H9 (cell line): ENCODE results near the gene TCEAL1. TPM values are rescaled to one million over a fixed set of nuclear protein-coding genes. Genes with fewer than 3 reads are reported as not detected.
A peak's percentile ranks its signal among the peaks of the same experiment; 100 is the strongest.

Experiments
- DNase-seq: peaks from one replicate; pipeline ENCODE4 v3.0.0-alpha.2; 2017
- H2AFZ ChIP-seq: one replicate; pipeline ENCODE4 v1.6.1; 2013; ENCODE audit warnings: mild to moderate bottlenecking, low read length, control low read depth, moderate library complexity
- H2AK5ac ChIP-seq: 2 replicates; pipeline ENCODE4 v1.6.1; 2013; ENCODE audit warnings: low read length, control low read depth, mixed read lengths; ENCODE audit not compliant: insufficient read length
- H2BK120ac ChIP-seq: one replicate; pipeline ENCODE4 v1.6.1; 2013; ENCODE audit warnings: low read depth, mild to moderate bottlenecking, low read length, control low read depth, inconsistent platforms; ENCODE audit not compliant: poor library complexity, severe bottlenecking
- H2BK12ac ChIP-seq: 2 replicates; pipeline ENCODE4 v1.6.1; 2013; ENCODE audit warnings: low read length, control low read depth, mixed read lengths, low read depth; ENCODE audit not compliant: insufficient read length
- H2BK15ac ChIP-seq: 2 replicates; pipeline ENCODE4 v1.6.1; 2013; ENCODE audit warnings: low read depth, low read length, control low read depth
- H2BK20ac ChIP-seq: one replicate; pipeline ENCODE4 v1.6.1; 2013; ENCODE audit warnings: low read depth, mild to moderate bottlenecking, low read length, control low read depth, inconsistent platforms; ENCODE audit not compliant: poor library complexity, severe bottlenecking
- H2BK5ac ChIP-seq: 2 replicates; pipeline ENCODE4 v1.6.1; 2013; ENCODE audit warnings: low read length, control low read depth, mixed read lengths; ENCODE audit not compliant: insufficient read length
- H3K14ac ChIP-seq: 2 replicates; pipeline ENCODE4 v1.6.1; 2013; ENCODE audit warnings: low read length, control low read depth; ENCODE audit not compliant: insufficient read depth
- H3K18ac ChIP-seq: 2 replicates; pipeline ENCODE4 v1.6.1; 2013; ENCODE audit warnings: low read depth, mild to moderate bottlenecking, mixed read lengths, low read length, control low read depth; ENCODE audit not compliant: insufficient read length
- H3K23ac ChIP-seq: 2 replicates; pipeline ENCODE4 v1.6.1; 2013; ENCODE audit warnings: low read length, control low read depth, mixed read lengths, low read depth; ENCODE audit not compliant: insufficient read length
- H3K23me2 ChIP-seq: 2 replicates; pipeline ENCODE4 v1.6.1; 2013; ENCODE audit warnings: low read depth, mild to moderate bottlenecking, mixed read lengths, low read length, control low read depth; ENCODE audit not compliant: insufficient read length, poor library complexity, severe bottlenecking
- H3K27ac ChIP-seq: 2 replicates; pipeline ENCODE4 v1.5.1; 2013; ENCODE audit warnings: low read length, control low read depth, mixed read lengths, low read depth; ENCODE audit not compliant: insufficient read length
- H3K27me3 ChIP-seq: 2 replicates; pipeline ENCODE4 v1.6.1; 2013; ENCODE audit warnings: low read length, control low read depth, inconsistent platforms; ENCODE audit not compliant: insufficient read depth
- H3K4ac ChIP-seq: 2 replicates; pipeline ENCODE4 v1.6.1; 2013; ENCODE audit warnings: low read depth, mild to moderate bottlenecking, control low read depth, inconsistent platforms, low read length, moderate library complexity
- H3K4me1 ChIP-seq: 2 replicates; pipeline ENCODE4 v1.6.1; 2013; ENCODE audit warnings: low read length, control low read depth, inconsistent platforms; ENCODE audit not compliant: insufficient read depth
- H3K4me2 ChIP-seq: 2 replicates; pipeline ENCODE4 v1.6.1; 2013; ENCODE audit warnings: low read length, control low read depth, mixed read lengths; ENCODE audit not compliant: insufficient read length, insufficient read depth
- H3K56ac ChIP-seq: 2 replicates; pipeline ENCODE4 v1.6.1; 2013; ENCODE audit warnings: low read depth, mild to moderate bottlenecking, mixed read lengths, low read length, control low read depth; ENCODE audit not compliant: insufficient read length
- H3K79me1 ChIP-seq: 2 replicates; pipeline ENCODE4 v1.6.1; 2013; ENCODE audit warnings: low read depth, mild to moderate bottlenecking, moderate library complexity, low read length, control low read depth, inconsistent platforms; ENCODE audit not compliant: insufficient read depth, poor library complexity, severe bottlenecking
- H3K79me2 ChIP-seq: 2 replicates; pipeline ENCODE4 v1.6.1; 2013; ENCODE audit warnings: low read length, control low read depth, inconsistent platforms; ENCODE audit not compliant: insufficient read depth
- H3K9ac ChIP-seq: 2 replicates; pipeline ENCODE4 v1.6.1; 2013; ENCODE audit warnings: low read length, control low read depth, mixed read lengths; ENCODE audit not compliant: insufficient read length; ENCODE audit errors: extremely low read depth
- H3K9me3 ChIP-seq: one replicate; pipeline ENCODE4 v1.6.1; 2013; ENCODE audit warnings: low read depth, low read length, inconsistent platforms; ENCODE audit not compliant: control insufficient read depth
- H3T11ph ChIP-seq: one replicate; pipeline ENCODE4 v1.6.1; 2013; ENCODE audit warnings: mild to moderate bottlenecking, low read length, control low read depth, inconsistent platforms
- H4K20me1 ChIP-seq: one replicate; pipeline ENCODE4 v1.6.1; 2013; ENCODE audit not compliant: control insufficient read depth, insufficient read length, insufficient read depth
- H4K5ac ChIP-seq: 2 replicates; pipeline ENCODE4 v1.6.1; 2013; ENCODE audit warnings: low read depth, mild to moderate bottlenecking, mixed read lengths, low read length, control low read depth; ENCODE audit not compliant: insufficient read length
- H4K8ac ChIP-seq: replicated peaks from 2 replicates; pipeline ENCODE4 v1.6.1; 2013; ENCODE audit warnings: low read length, control low read depth, mixed read lengths, low read depth; ENCODE audit not compliant: insufficient read length
- H4K91ac ChIP-seq: 2 replicates; pipeline ENCODE4 v1.6.1; 2013; ENCODE audit warnings: low read depth, mild to moderate bottlenecking, moderate library complexity, mixed read lengths, low read length, control low read depth; ENCODE audit not compliant: insufficient read length
- H3K27ac Mint-ChIP-seq, 3 experiments: 2 replicates in 2 of 3; 3 replicates in 1 of 3; pipeline ENCODE4 v1.8.0; 2020 to 2021; ENCODE audit warnings: mixed read lengths in 3 of 3, mild to moderate bottlenecking in 1 of 3, moderate library complexity in 1 of 3
- H3K27me3 Mint-ChIP-seq: 2 replicates; pipeline ENCODE4 v1.8.0; 2021; ENCODE audit warnings: low read depth, mild to moderate bottlenecking, moderate library complexity, mixed read lengths
- H3K36me3 Mint-ChIP-seq, 3 experiments: 2 replicates in 2 of 3; 3 replicates in 1 of 3; pipeline ENCODE4 v1.8.0; 2020 to 2021; ENCODE audit warnings: low read depth in 3 of 3, mixed read lengths in 3 of 3; ENCODE audit not compliant: insufficient read depth in 1 of 3
- H3K4me1 Mint-ChIP-seq, 2 experiments: 2 replicates each; pipeline ENCODE4 v1.8.0; 2020; ENCODE audit warnings: mixed read lengths in 2 of 2
- H3K4me3 Mint-ChIP-seq, 2 experiments: 2 replicates in 1 of 2; 3 replicates in 1 of 2; pipeline ENCODE4 v1.8.0; 2020 to 2021; ENCODE audit warnings: mild to moderate bottlenecking in 2 of 2, mixed read lengths in 2 of 2, moderate library complexity in 1 of 2
- H3K9me3 Mint-ChIP-seq, 2 experiments: 2 replicates in 1 of 2; 3 replicates in 1 of 2; pipeline ENCODE4 v1.8.0; 2020; ENCODE audit warnings: mild to moderate bottlenecking in 2 of 2, mixed read lengths in 2 of 2, moderate library complexity in 1 of 2
- whole genome bisulfite sequencing: extraction: QIAGEN DNeasy Blood & Tissue Kit; methylation state at CpG from one replicate; pipeline ENCODE4 v1.1.7; 2013; ENCODE audit warnings: missing lambda C conversion rate, low lambda C conversion rate, mixed read lengths; ENCODE audit not compliant: insufficient read length; ENCODE audit errors: extremely low coverage; 5-methylcytosine and 5-hydroxymethylcytosine counted together
- total RNA-seq: library from RNA; stranded (reverse); gene quantifications from 2 replicates; pipeline ENCODE4 v1.2.1, GENCODE V29; 2021
- TF ChIP-seq, protein P1 (sequence below): fragments of 200-600 bp; sonication (generic); conservative IDR thresholded peaks from 3 replicates; pipeline ENCODE4 v1.8.0; 2021; ENCODE audit warnings: antibody characterized with exemption, mild to moderate bottlenecking

TCEAL1 gene
- total RNA-seq, 1 experiment from 2014 or later: 3.0 TPM

DNA sequence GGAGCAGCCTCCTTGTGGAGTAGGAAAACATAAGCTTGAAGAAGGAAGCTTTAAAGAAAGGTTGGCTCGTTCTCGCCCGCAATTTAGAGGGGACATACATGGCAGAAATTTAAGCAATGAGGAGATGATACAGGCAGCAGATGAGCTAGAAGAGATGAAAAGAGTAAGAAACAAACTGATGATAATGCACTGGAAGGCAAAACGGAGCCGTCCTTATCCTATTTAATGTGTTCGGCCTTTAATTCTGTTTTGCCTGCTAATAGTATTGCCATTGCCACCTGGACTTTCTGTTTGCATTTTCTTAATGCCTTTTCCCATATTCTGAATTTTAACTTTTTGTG lies 1.4 kb downstream of the TCEAL1 start:
- Histone ChIP-seq H3K18ac (no peak overlapping the region), H2AK5ac (no peak overlapping the region), H4K8ac (no peak overlapping the region), H3K4me2 (peak overlapping the region; percentile 54), H3K14ac (no peak overlapping the region), H3K56ac (no peak overlapping the region), H2BK120ac (no peak overlapping the region), H3K23me2 (peaks cover 4% of the 10 kb centered on the region), H2BK15ac (no peak overlapping the region), H3K23ac (no peak overlapping the region), H4K91ac (no peak overlapping the region), H2BK20ac (no peak overlapping the region), H3K9ac (no peak overlapping the region), H3K4me1 (no peaks in the 10 kb centered on the region), H4K20me1 (no peaks in the 10 kb centered on the region), H3T11ph (no peak overlapping the region), H4K5ac (no peak overlapping the region), H3K79me1 (no peaks in the 10 kb centered on the region), H3K4ac (no peak overlapping the region), H2AFZ (peak overlapping the region; percentile 49), H2BK5ac (no peak overlapping the region), H3K27ac (no peak overlapping the region), H3K27me3 (no peaks in the 10 kb centered on the region), H3K9me3 (no peaks in the 10 kb centered on the region), H3K79me2 (no peaks in the 10 kb centered on the region), H2BK12ac (no peak overlapping the region)
- Mint-ChIP-seq H3K4me1 (peaks cover 6 to 8% of the 10 kb centered on the region in 2 experiments; a peak in 3 of 4 replicates), H3K36me3 (no peaks in the 10 kb centered on the region), H3K9me3 (peaks cover 0 to 20% of the 10 kb centered on the region in 2 experiments; a peak in 2 of 5 replicates), H3K27ac (peak overlapping the region in 2 of 3 experiments; percentile 93 to 96; a peak in 3 of 7 replicates), H3K4me3 (peak overlapping the region; percentile 86 to 94), H3K27me3 (no peaks in the 10 kb centered on the region)
- TF ChIP-seq, protein P1, sequence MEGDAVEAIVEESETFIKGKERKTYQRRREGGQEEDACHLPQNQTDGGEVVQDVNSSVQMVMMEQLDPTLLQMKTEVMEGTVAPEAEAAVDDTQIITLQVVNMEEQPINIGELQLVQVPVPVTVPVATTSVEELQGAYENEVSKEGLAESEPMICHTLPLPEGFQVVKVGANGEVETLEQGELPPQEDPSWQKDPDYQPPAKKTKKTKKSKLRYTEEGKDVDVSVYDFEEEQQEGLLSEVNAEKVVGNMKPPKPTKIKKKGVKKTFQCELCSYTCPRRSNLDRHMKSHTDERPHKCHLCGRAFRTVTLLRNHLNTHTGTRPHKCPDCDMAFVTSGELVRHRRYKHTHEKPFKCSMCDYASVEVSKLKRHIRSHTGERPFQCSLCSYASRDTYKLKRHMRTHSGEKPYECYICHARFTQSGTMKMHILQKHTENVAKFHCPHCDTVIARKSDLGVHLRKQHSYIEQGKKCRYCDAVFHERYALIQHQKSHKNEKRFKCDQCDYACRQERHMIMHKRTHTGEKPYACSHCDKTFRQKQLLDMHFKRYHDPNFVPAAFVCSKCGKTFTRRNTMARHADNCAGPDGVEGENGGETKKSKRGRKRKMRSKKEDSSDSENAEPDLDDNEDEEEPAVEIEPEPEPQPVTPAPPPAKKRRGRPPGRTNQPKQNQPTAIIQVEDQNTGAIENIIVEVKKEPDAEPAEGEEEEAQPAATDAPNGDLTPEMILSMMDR: no peak
- no CpG with 5 or more reads among the region's 6 CpGs for WGBS
- no peak for DNase-seq
